NCI-H1105 (cell line): ENCODE results near the gene ANKDD1B.
A peak's percentile ranks its signal among the peaks of the same experiment; 100 is the strongest.
"Not testable (repeated sequence)": the region's sequence is repeated elsewhere in the genome, so short reads cannot be mapped to it uniquely, and the experiment has no call there.

ENCODE experiments used
- DNase-seq: peaks from one replicate; lab custom pipeline; 2025; lab: John Stamatoyannopoulos, UW

ANKDD1B gene

GRCh38 chr5:75662061-75662460 lies 50.8 kb downstream of the ANKDD1B start:
- no peak for DNase-seq

- no peak for DNase-seq
These were observed 52.5 kb downstream of the ANKDD1B start for GRCh38 chr5:75663579-75664284.

- DNase-seq, result no peak
These were observed 53.7 kb downstream of the ANKDD1B start for GRCh38 chr5:75664979-75665378.

DNA sequence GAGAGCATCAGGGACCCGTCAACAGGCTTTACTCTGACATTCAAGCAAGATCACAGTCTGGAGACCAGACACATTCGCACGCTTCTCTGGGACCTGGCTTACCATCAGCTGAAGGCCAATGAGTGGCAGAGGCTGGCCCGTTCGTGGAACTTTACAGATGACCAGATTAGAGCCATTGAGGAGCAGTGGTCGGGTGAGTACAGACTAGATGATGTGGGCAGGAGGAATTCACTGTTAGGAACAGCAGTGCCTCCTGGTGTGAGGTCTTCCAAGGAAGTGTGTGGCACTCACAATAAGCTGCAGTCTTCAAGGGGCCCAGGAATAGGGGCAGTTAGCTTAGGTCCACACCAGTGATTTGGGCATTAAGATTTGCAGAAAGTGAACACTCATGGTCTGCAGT lies 55.5 kb downstream of the ANKDD1B start:
- DNase-seq, result no peak

DNA sequence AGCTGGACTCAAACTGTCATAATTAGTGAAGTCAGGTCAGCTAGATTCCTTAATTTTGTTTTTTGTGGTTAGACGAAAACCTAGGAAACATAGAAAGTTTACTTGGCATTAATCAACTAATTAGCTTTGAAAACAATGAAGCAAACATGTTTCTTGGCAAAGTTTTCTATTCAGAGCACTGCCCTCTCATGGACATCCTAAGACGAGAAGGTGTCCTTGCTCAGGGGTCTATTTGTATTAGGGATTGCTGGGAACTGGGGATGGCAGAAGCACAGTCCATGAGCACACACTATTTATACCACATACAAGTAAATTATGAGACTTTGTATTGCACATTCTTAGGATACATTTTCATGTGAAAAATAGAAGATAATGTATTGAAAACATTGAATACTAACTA lies 56.3 kb downstream of the ANKDD1B start:
- DNase-seq, result no peak

DNA sequence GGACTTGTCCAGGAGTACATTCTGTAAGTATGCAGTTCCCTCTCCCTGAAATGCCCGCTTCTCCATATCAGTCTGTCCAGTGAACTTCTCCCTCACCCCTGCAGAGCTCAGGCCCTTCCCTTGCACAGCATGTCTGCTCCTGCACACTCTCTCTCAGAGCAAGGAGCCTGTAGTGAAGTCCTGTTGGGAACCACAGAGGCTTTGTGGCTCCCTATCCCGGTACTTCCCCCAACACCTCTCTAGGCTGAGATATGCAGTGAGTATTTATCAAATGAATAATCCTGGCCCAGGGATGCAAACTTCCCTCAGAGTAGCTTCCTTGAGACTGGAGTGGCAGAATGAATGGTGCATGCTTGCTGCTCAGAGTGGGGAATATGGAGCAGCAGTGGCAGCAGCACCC lies 57.2 kb downstream of the ANKDD1B start:
- no peak for DNase-seq

DNA sequence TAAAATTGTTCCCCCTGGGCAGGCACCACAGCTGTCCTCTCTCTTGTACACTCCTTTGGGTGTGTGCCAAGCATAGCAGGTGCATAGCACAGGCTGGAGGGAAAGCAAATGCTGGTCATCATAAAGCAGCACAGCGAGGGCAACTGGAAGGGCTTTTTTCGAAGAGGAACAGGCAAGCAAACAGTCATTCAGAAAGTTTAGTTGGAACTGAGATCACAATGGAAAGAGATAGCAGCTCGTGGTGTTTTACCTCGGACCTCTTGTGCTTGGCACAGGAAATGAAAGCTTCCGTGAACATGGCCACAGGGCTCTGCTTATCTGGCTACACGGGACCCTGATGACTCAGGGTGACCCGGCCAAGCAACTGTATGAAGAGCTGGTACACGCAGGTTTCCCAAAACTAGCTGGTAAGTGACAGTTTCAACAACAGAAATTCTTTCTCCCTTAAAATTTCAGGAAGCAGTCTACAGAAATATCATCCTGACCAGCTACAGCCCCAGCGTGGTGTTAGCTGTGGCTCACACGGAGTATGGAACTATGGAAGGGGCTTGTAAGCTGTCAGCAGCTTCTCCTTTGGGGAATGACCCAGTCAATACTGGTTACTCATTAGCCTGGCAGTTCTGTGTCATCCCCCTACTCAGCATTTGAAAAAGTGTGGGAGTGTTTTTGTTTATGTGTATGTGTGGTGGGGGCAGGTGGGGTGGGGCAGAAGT lies 57.9 kb downstream of the ANKDD1B start:
- DNase-seq, result peak; percentile 41

DNA sequence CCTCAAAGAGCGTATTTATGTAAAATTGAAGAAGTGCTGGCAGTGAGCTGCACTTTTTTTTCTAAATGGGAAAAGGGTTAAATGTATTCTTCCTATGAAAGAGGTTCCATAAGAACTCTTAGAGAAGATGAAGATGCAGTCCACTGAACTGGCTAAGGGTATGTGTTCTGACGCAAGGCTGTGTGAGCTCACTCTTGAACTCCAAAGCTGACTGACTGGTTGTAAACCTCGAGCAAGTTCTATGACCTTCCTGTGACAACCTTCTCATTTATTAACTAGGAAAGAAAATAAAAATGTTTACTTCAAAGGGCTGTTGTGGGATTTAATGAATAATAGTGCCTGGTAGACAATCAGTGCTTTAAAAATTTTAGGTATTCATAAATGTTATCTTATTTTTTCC lies 59.3 kb downstream of the ANKDD1B start:
- DNase-seq, result no peak

- no peak for DNase-seq
These were observed 60.3 kb downstream of the ANKDD1B start for GRCh38 chr5:75671506-75671905.

DNA sequence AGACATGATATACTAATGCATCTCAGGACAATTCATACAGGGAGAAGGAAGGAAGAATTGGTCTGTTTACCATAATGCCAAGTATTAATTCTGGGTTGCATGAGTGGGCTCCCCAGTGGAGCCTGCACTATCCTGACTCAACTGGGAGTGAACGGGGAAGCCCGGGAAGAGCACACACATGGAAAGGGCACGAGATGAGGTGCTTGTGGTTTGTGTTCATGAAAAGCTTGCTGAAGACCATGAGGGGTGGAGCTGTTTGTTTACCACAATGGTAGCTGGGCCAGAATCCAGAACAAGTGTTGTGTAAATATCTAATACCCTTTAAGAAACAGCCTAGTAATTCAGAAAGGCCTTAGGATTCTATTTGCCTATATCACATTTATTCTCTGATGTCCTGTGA lies 61.4 kb downstream of the ANKDD1B start:
- no peak for DNase-seq

- no peak for DNase-seq
These were observed 64.5 kb downstream of the ANKDD1B start for GRCh38 chr5:75675783-75676182.

GRCh38 chr5:75677607-75678006 lies 66.4 kb downstream of the ANKDD1B start:
- DNase-seq, result no peak

GRCh38 chr5:75678155-75678554 lies 66.9 kb downstream of the ANKDD1B start:
- DNase-seq, result no peak

GRCh38 chr5:75681125-75681830 lies 70.0 kb downstream of the ANKDD1B start:
- peak; percentile 11 for DNase-seq

DNA sequence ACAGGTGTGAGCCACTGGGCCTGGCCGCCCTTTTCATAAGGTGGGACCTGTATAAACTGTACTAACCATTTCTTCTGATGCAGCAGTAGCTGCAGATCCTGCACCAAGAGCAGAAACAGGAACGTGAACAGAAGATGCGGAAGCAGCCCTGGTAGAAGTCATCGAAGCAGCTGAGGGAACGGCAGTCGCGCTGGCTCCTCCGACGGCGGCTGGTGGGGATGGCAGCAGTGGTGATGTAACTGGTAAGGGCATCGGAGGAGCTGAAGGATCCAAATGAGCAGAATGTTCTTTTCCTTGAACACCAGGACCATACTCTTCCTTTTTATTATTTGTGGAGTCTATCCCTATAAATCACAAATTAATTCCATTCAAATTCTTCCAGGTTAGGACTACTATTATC lies 73.9 kb downstream of the ANKDD1B start:
- no peak for DNase-seq

DNA sequence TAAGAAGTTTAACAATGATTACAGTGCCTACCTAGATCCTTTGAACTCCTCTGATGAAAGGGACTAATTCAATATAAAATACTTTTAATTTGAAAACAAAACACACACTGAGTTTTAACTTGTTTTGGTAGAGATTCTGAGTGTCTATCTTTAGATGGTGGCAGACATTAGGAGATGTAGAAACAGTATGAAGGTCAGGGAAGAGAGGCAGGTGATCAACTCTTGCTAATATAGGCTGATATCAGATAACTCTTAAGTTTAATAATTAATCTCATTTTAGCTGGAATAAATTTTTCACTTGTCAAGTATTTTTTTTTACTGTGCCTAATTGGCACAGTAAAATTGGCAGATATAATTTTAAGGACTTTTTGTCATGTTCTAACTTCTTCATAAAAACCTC lies 75.2 kb downstream of the ANKDD1B start:
- no peak for DNase-seq

DNA sequence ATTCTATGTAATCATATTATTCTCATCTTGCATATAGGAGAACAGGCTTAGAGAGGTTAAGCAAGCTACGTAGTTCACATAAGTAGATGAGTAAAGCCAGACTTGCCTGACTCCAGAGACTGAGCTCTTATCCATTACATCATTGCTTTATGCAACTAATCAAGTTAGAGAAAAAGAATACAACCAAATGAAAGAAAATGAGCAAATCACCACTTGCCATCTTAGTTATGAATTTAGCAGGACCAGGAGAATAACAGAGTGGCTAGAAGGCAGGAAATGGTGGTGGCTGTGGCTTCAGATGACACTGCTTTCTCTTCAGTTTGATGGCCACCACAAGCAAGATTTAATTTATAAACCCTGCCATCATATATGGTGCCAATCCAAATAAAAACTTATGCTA lies 79.4 kb downstream of the ANKDD1B start:
- DNase-seq, result no peak

DNA sequence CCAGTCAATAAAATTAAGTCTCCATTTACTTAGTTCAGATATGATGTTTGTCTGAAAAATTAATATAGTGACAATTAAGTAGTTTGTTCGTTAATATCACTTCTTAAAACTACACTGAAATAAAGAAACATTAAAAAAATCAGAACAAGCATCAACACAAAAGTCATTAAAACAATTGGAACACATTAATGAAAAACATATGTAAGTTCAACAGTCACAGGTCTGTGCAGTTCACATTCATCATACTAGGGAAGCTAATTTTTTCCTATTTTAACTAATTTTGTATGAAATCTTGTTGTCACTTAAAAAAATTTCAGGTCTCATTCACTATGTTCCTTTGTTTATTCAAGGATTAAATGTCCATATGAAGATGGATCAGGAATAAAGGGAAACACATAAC lies 83.5 kb downstream of the ANKDD1B start:
- no peak for DNase-seq

GRCh38 chr5:75695472-75696351 lies 84.5 kb downstream of the ANKDD1B start:
- not testable (repeated sequence) for DNase-seq

- DNase-seq, result no peak
These were observed 90.6 kb downstream of the ANKDD1B start for GRCh38 chr5:75701856-75702255.

GRCh38 chr5:75706016-75706415 lies 94.8 kb downstream of the ANKDD1B start:
- DNase-seq, result no peak

GRCh38 chr5:75706775-75707174 lies 95.5 kb downstream of the ANKDD1B start:
- no peak for DNase-seq
